ENCODE measurements around the gene OR13J1.
A peak's percentile ranks its signal among the peaks of the same experiment; 100 is the strongest.
"Not testable (repeated sequence)": the region's sequence is repeated elsewhere in the genome, so short reads cannot be mapped to it uniquely, and the experiment has no call there.

The OR13J1 gene, protein sequence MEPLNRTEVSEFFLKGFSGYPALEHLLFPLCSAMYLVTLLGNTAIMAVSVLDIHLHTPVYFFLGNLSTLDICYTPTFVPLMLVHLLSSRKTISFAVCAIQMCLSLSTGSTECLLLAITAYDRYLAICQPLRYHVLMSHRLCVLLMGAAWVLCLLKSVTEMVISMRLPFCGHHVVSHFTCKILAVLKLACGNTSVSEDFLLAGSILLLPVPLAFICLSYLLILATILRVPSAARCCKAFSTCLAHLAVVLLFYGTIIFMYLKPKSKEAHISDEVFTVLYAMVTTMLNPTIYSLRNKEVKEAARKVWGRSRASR

DNA sequence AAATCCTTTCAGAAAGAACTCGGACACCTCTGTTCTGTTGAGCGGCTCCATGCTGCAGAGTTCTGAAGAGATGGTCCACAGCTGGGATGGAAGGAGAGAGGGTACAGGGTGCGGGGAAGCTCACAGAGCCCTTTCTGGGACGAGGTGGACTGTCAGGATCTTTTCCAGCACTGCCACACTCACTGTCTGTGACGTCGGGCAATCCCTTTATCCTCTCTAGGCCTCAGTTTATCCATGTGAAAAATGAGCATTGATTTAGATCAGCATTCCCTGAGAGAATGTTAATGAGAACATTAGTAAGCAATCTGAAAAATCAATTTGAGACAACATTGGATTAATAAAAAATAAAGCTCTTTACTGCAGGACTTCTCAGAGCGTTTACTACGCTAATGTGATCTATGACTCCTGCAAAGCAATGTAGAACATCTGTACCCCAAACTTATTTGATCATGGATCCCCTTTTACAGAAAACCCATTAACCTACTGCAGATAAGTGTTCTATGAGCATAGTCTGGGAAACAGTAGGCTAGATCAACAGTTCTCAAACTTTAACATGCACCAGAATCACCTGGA, at the start of gene OR13J1:
TSS of gene OR13J1 (minus strand) at position 51 of the 573 bp plus-strand sequence. CDS start at position 51, 0 bp downstream.
- no peak for DNase-seq (ENCODE audit: low read depth)

- DNase-seq (ENCODE audit: low read depth): no peak
Observed at GRCh38 chr9:35919212-35920008, 49.2 kb upstream of the OR13J1 start.

DNA sequence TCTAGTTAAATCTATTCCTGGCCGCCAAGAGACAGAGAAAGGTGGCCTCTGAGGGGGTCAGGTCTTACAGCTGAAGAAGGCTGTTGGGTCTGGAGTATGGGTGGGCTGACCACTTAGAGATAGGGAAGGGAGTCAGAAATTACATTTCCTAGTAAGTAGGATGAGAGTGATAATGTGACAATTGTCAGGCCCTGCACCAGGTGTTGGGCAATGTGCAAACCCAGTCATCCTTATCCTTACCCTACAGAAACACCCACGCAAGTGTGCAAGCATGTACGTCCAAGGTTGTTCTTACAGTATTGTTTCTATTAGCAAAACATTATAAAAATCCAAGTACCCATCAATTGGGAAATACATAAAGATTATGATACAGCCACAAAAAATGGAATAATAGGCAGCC, 48.6 kb upstream of the OR13J1 start:
- DNase-seq (ENCODE audit: low read depth): no peak

GRCh38 chr9:35917261-35917660, 47.1 kb upstream of the OR13J1 start:
- no peak for DNase-seq (ENCODE audit: low read depth)

- no peak for DNase-seq (ENCODE audit: low read depth)
Observed at GRCh38 chr9:35915681-35916294, 45.6 kb upstream of the OR13J1 start.

- no peak for DNase-seq (ENCODE audit: low read depth)
Observed at GRCh38 chr9:35914301-35914807, 44.2 kb upstream of the OR13J1 start.

GRCh38 chr9:35913429-35913828, 43.2 kb upstream of the OR13J1 start:
- not testable (repeated sequence) for DNase-seq (ENCODE audit: low read depth)

GRCh38 chr9:35912791-35913400, 42.7 kb upstream of the OR13J1 start:
- DNase-seq (ENCODE audit: low read depth): no peak

DNA sequence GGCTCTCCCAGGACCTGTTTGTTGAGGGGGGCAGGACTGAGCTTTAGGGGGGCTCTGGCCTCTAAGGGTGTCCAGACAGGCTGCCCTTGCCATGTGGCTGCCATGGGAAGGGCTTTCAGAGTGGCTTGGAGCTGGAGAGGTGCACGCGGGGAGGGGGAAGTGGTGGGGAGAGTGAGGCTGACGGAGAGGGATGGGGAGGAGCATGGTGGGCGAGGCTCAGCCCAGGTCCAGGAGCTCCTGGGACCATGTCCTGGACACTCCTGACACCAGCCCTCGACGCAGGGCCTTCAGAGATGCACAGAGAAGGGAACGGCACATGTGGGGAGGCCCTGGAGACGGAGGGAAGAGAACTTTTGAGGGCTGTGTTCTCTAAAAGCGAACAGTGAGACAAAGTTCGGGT, 41.5 kb upstream of the OR13J1 start:
- no peak for DNase-seq (ENCODE audit: low read depth)

GRCh38 chr9:35910613-35911359, 40.6 kb upstream of the OR13J1 start:
- DNase-seq (ENCODE audit: low read depth): no peak

GRCh38 chr9:35909687-35910612, 39.7 kb upstream of the OR13J1 start:
- DNase-seq (ENCODE audit: low read depth): no peak

- DNase-seq (ENCODE audit: low read depth): no peak
Observed at GRCh38 chr9:35909274-35909673, 39.1 kb upstream of the OR13J1 start, which contains the start of gene SPAAR. Gene SPAAR (plus strand): TSS chr9:35909490. CDS start chr9:35910464, 974 bp downstream.

DNA sequence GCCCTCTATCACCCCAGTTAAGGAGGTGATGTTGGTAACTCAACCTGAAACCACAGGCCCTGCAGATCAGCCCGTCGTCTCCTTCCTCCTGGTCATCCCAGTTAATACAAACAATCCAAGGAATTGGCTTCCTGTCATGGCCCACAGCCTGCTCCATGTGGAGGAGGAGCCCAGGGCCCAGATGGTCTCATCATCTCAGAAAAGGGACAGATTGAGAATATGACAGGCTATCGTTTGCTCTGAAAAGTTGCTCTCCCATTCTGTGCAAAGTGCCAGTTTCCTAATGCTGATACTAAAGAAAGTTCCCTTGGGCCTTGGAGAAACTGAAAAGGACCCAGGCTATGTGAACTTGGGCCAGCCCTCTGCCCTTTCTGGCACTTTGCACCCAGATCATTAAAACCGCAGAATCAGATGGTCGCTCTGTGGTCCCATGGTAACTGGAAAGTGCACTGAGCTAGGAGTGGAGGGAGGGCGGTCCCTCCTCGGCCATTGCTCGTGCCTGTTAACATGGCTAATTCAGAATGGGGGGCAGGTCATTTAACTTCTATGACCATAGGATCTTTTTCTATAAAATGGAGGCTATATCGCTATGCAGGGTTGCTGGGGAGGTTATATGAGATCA, 38.4 kb upstream of the OR13J1 start:
- DNase-seq (ENCODE audit: low read depth): no peak

- DNase-seq (ENCODE audit: low read depth): peak; percentile 68
Observed at GRCh38 chr9:35907711-35908503, 37.7 kb upstream of the OR13J1 start.

- peak; percentile 72 for DNase-seq (ENCODE audit: low read depth)
Observed at GRCh38 chr9:35906923-35907699, 36.9 kb upstream of the OR13J1 start.

DNA sequence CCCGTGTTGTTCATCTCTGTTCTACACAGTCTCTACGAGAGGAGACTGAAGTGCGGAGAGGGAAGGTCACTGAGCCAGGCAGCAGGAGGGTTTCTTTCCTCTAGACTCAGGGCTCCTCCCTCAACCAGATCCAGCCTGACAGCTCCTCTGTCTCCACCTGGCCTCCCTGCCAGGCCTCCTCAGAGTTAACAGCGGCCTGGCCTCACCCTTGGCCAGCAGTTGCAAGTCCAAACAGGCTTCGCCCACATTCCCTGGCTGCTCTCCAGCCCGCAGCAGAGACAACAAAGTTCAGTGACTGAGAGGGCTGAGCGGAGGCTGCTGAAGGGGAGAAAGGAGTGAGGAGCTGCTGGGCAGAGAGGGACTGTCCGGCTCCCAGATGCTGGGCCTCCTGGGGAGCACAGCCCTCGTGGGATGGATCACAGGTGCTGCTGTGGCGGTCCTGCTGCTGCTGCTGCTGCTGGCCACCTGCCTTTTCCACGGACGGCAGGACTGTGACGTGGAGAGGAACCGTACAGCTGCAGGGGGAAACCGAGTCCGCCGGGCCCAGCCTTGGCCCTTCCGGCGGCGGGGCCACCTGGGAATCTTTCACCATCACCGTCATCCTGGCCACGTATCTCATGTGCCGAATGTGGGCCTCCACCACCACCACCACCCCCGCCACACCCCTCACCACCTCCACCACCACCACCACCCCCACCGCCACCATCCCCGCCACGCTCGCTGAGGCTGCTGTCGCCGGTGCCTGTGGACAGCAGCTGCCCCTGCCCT, 35.9 kb upstream of the OR13J1 start, which contains the start of gene HRCT1:
TSS of gene HRCT1 (plus strand) at position 291 of the 768 bp plus-strand sequence. CDS start at position 377, 86 bp downstream.
- DNase-seq (ENCODE audit: low read depth): peak; percentile 79

Measured in GM04503 (cell line).